Effector memory CD8-positive, alpha-beta T cell (primary cell): ENCODE results near the gene KRT32.

ENCODE experiments used
- ATAC-seq: fragments of 150-1000 bp; cut with Tn5 transposase; replicated peaks from 2 replicates; pipeline ENCODE4 v1.10.0; 2021; ENCODE audit warnings: mild to moderate bottlenecking, moderate library complexity
- DNase-seq, 3 experiments: peaks; one replicate each; pipeline ENCODE4 v3.0.0; 2021
- H3K27ac Mint-ChIP-seq, 2 donors: one replicate each; pipeline ENCODE4 v1.8.0; 2022; ENCODE audit warnings: mild to moderate bottlenecking in 2 of 2, mixed read lengths in 2 of 2, moderate library complexity in 2 of 2
- H3K27me3 Mint-ChIP-seq, 2 donors: one replicate each; pipeline ENCODE4 v1.8.0; 2022; ENCODE audit warnings: mixed read lengths in 2 of 2
- H3K36me3 Mint-ChIP-seq: one replicate; pipeline ENCODE4 v1.8.0; 2022; ENCODE audit warnings: mild to moderate bottlenecking, moderate library complexity, mixed read lengths; ENCODE audit not compliant: insufficient read depth
- H3K4me1 Mint-ChIP-seq, 2 donors: one replicate each; pipeline ENCODE4 v1.8.0; 2022; ENCODE audit warnings: low read depth in 2 of 2, mixed read lengths in 2 of 2
- H3K4me3 Mint-ChIP-seq, 2 donors: one replicate each; pipeline ENCODE4 v1.8.0; 2022; ENCODE audit warnings: mild to moderate bottlenecking in 2 of 2, mixed read lengths in 2 of 2, moderate library complexity in 2 of 2
- H3K9me3 Mint-ChIP-seq, 2 donors: one replicate each; pipeline ENCODE4 v1.8.0; 2022; ENCODE audit warnings: mixed read lengths in 2 of 2

KRT32 gene

GRCh38 chr17:41413353-41413957 is 53.7 kb downstream of the KRT32 start:
- Mint-ChIP-seq H3K36me3 (no peaks in the 10 kb centered on the region), H3K9me3 (no peaks in the 10 kb centered on the region), H3K4me3 (no peak overlapping the region), H3K27ac (no peak overlapping the region), H3K4me1 (peaks cover 5 to 10% of the 10 kb centered on the region in 2 donors), H3K27me3 (peaks cover 0 to 18% of the 10 kb centered on the region in 2 donors)
- ATAC-seq, result no peak
- no peak for DNase-seq

- Mint-ChIP-seq H3K4me3 (no peak overlapping the region), H3K4me1 (peaks cover 5 to 11% of the 10 kb centered on the region in 2 donors), H3K27me3 (peaks cover 0 to 23% of the 10 kb centered on the region in 2 donors), H3K9me3 (no peaks in the 10 kb centered on the region), H3K27ac (no peak overlapping the region), H3K36me3 (no peaks in the 10 kb centered on the region)
- ATAC-seq (no peak), DNase-seq (no peak)
These were observed 55.9 kb downstream of the KRT32 start for GRCh38 chr17:41411072-41411840.
